Fibroblast of skin of left quadriceps (primary cell): ENCODE results near the gene MARCHF10.
"Not testable (repeated sequence)": the region's sequence is repeated elsewhere in the genome, so short reads cannot be mapped to it uniquely, and the experiment has no call there.

Source experiments
- DNase-seq, 2 experiments: peaks; one replicate each; pipeline ENCODE4 v3.0.0-alpha.2; 2013; ENCODE audit warnings: low read depth in 2 of 2

Gene MARCHF10, protein sequence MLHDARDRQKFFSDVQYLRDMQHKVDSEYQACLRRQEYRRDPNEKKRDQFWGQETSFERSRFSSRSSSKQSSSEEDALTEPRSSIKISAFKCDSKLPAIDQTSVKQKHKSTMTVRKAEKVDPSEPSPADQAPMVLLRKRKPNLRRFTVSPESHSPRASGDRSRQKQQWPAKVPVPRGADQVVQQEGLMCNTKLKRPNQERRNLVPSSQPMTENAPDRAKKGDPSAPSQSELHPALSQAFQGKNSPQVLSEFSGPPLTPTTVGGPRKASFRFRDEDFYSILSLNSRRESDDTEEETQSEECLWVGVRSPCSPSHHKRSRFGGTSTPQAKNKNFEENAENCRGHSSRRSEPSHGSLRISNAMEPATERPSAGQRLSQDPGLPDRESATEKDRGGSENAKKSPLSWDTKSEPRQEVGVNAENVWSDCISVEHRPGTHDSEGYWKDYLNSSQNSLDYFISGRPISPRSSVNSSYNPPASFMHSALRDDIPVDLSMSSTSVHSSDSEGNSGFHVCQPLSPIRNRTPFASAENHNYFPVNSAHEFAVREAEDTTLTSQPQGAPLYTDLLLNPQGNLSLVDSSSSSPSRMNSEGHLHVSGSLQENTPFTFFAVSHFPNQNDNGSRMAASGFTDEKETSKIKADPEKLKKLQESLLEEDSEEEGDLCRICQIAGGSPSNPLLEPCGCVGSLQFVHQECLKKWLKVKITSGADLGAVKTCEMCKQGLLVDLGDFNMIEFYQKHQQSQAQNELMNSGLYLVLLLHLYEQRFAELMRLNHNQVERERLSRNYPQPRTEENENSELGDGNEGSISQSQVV

DNA sequence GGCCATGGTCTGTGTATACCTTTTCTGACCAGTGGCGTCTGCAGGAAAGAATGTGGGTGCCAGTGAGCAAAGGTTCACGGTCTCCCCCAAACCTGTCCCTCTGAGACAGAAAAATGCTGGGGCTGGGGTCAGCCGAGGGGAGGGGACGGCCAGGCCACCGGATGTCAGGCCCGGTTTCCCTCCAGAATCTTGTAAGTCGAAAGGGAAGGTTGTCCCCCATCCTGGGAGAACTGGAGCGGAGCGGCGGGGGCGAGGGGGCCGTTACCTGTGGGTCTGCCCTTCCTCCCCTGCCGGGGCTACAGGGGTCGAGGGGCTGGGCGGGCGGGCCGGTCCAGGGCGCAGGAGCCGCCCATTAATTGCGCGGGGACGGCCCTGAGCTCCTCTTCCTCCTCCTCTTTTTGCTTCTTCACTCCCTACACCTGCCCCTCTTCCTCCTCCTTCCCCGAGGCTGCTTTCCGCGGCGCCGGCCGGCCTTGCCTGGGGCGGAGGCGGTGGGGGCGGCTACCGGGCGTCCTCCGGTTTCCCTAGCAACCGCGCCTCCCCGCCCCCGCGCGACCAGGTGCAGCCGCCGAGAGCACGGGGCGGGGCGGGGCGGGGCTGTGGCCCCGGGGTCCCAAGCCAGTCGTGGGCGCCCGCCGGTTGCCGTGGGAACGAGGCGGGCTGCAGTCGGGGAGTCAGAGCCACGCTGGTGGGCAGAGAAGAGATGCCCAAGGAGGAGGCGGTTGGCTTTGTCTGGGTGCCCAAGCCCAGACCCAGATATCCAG, at the start of gene MARCHF10:
MARCHF10 (minus strand) TSS at position 503 of the 764 bp plus-strand sequence. CDS start 6,579 bp downstream, outside the sequence.
- DNase-seq = no peak

DNA sequence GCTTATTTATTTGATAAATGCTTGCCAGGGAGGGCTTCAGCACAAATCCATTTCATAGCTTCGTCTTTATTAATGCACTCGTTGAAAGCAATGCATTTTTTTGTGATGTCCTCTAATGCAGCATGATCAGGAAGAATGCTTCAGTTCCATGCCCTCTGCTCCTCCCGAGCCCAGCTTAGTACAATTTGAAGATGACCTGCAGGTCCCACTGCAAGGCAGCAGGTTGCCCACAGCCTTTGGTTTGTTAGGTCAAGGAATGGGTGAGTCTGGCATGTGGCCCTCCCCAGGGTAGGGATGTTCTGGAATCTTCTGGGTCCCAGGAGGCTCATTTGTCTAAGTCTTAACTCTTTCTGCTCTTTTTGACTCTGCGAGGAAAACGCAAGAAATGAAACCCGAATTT, 49.4 kb upstream of the MARCHF10 start:
- DNase-seq = no peak

DNA sequence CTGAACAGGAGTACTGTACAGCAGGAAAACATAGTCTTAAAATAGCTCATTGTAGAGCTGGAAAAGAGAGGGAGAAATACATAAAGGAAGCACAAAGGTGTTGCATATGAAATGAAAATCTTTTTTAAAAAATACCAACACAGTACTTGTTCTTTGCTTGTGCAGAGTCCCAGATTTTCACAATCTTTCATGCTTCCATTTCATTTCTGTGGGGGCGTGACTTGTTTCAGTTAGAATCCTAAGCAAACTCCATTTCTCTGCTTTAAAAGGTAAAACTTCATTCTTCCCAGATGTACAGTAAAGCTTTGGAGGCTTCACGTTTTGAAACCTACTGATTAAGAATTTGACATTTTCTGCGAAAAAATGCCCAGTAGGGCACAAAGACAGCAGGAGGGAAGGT, 48.5 kb upstream of the MARCHF10 start:
- no peak for DNase-seq

DNA sequence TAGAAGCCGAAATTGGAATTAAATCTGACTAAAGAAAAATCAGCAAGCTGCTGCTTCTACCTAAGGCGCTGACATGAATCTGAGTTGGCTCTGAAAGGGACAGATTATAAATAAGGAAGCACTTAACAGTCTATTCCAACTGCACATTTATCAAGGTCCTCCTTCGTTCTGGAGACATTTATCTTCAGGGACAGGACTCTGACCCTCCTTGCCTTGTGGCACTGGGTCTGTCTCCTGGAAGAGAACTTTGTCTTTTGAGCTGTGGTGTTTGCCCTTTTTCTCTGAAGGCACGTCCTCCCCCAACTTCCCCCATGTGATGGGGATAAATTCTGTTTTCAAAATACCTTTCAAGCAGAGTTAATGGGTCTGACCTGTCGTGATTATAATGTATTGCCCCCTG, 47.0 kb upstream of the MARCHF10 start:
- DNase-seq = no peak

DNA sequence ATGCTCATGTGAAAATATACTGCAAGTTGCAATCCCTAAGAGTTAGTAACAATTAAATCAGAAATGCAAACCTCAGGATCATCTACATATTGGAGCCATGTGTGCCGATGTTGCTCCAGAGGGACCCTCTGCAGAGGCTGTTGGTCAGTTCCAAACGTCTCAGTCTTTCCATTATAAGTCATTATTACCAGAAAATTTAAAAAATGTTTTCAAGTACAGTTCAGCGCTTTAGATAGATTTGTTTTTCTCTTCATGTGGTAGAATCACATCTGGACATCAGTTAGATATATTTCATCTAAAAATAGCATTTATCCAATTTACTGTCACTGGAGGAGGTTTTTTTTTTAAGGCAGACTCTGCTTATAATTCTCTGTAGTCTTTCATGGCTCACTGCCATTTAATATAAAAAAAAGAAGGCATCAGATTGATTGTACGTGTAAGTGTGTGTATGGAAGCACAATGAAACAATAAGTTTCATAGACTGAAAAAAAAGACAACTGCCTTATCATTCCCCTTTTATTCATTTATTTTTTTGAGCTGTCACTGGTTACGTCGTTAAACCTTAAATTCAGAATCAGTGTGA, 46.1 kb upstream of the MARCHF10 start:
- DNase-seq = peak; percentile 79 to 84

DNA sequence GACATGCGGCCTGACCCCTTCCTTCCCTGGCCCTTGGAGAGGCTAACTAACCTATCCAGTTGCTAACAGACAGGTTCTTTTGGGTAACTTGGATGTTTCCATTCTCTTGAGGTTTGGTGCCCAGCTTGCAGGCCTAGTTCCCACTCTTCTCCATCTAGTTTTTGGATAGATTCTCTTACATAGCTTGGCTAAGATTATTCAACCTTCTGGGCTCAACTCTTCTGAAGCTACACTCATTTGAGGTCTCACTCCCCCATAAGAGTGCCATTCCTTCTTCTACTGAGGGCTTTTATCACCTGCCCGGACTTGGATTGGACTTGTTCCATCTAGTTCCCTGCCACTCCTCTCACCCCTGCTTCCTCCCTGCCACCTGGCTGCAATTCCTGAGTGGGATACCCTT, 44.1 kb upstream of the MARCHF10 start:
- DNase-seq = no peak

DNA sequence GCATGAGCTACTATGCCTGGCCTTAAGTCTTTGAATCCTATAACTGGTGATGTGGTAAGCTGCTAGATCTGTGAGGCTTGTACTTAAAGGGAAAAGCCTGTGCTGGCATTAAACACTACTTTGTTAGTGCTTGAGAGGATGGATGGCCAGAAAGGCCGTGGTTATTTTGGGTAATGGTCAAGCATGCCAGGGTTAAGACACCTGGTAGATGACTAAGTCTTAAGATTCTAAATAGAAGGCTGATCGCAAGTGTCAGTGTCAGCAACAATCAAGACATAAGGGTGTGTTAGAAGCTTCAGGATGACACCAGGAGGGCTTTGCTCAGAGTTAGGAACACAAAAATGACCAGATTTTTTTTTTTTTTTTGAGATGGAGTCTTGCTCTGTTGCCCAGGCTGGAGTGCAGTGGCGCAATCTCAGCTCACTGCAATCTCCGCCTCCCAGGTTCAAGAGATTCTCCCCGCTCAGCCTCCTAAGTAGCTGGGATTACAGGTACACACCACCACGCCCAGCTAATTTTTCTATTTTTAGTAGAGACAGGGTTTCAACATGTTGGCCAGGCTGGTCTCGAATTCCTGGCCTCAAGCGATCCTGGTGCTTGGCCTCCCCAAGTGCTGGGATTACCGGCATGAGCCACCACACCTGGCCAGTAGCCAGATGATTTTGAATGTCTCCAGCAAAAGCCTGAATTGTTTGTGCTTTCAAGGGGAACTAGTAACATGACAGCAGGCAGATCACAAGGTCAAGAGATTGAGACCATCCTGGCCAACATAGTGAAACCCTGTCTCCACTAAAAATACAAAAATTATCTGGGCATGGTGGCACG, 41.7 kb upstream of the MARCHF10 start:
- not testable (repeated sequence) for DNase-seq

DNA sequence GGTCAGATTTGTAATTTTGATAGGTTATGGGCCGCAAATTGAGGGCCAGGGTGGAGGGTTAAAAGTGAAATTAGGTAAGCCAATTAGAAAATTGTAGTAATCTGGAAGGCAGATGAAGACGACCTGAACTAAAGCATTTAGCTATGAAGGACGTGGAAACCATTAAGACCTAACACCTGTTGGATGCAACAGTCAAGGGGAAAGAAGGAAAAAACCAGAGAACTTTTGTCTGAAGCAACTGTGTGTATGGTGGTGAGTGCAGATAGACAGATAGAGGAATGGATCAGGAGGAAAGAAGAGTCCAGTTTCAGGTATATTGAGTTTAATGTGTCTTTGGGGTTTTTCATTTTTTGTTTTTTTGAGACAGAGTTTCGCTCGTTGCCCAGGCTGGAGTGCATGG, 40.2 kb upstream of the MARCHF10 start:
- DNase-seq = no peak

DNA sequence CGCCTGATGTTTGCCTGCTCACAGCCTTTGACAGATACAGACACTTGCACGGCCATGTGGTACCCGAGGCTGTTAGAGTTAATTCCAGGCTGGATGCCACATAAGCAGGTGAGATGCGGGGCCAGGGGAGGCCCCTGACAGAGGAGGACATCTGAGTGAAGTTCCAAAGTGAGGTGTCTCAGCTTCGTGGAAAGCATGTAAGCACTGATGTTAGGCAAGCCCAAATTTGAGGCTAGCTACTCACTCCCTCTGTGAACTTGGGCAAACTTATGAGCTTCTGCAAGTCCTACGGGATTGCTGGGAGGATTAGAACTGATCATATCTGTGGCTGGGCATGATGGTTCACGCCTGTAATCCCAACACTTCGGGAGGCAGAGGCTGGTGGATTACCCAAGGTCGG, 39.3 kb upstream of the MARCHF10 start:
- DNase-seq = no peak

DNA sequence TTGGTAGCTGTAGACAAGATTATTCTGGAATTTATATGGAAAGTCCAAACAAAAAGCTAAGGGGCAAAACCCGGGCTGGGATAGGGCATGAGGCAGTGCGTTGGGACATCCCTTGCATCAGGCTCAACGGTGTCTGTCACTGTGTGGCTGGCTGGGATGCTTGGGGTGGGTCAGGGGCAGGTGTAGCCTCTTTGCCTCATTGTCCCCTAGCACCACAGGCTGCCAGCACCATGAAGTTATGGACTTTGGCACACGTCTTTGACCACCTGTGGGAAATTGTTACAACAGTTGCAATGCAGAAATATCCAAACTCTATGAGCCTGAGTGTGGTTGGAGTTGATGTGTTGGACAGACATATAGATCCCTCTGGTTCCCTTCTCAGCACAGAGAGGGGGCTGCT, 32.8 kb upstream of the MARCHF10 start:
- no peak for DNase-seq

DNA sequence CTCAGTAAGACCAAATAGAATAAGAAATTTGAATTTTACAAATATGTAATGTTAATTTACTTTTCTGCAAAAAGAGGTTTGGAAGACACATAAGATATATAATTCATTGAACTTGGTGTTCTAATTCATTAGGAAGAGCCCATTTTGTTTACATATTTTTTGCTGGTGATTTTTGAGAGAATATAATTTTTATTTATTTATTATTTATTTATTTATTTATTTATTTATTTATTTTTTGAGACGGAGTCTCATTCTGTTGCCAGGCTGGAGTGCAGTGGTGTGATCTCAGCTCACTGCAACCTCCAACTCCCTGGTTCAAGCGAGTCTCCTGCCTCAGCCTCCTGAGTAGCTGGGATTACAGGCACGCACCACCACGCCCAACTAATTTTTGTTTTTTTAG, 25.7 kb upstream of the MARCHF10 start:
- not testable (repeated sequence) for DNase-seq

DNA sequence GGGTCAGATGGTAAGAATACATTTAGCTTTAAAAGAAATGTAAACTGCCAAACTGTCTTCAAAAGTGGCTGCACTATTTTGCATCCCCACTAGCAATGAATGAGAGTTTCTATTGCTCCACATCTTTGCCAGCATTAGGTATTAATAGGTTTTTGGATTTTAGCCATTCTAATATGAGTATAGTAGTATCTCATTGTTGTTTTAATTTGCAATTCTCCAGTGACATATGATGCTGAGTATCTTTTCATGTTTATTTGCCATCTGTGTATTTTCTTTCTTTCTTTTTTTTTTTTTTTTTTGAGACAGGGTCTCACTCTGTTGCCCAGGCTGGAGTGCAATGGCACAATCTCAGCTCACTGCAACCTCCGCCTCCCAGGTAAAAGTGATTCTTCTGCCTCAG, 24.3 kb upstream of the MARCHF10 start:
- DNase-seq = no peak

DNA sequence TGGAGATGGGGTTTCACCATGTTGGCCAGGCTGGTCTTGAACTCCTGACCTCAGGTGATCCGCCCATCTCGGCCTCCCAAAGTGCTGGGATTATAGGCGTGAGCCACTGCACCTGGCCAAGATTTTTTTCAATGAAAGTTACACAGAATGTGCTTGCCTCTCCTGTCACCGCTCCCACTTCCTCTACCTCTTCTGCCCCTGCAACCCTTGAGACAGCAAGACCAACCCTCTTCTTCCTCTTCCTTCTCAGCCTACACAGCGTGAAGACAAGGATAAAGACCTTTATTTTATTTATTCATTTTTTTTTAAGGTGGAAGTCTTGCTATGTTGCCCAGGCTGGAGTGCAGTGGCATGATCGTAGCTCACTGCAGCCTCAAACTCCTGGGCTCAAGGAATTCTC, 23.0 kb upstream of the MARCHF10 start:
- not testable (repeated sequence) for DNase-seq

DNA sequence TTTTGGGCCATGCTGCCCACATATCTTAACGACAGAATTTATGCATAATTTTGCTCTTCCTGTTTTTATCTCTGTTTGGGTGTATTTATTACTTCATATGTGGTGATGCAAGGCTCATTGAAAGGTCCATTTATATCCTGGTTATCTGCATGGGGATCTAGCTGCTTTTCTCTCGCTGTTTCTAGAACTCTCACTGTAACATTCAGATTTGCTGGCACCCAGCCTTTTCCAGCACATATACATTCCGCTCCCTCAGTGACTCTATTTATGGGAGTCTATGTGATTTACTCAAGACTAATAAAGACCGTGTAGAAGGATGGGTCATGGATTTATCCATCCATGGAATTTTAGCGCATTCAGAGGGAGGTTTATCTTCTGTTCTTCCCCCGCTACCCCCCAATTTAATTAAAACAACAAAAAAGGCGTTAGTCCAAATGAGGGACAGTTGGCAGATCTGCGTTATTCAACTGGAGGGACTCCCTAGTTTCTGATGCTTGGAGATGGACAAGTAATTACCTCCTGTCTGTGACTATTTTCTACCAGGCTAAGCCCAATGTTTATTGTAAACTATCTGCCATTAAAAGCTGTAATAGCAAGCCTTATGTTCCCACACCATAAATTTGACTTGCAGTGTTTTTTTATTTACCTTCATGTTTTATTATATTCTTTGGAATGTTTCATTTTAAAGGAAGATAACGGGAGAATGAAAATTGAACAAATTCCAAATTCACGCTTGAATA, 19.8 kb upstream of the MARCHF10 start:
- peak; percentile 69 for DNase-seq

DNA sequence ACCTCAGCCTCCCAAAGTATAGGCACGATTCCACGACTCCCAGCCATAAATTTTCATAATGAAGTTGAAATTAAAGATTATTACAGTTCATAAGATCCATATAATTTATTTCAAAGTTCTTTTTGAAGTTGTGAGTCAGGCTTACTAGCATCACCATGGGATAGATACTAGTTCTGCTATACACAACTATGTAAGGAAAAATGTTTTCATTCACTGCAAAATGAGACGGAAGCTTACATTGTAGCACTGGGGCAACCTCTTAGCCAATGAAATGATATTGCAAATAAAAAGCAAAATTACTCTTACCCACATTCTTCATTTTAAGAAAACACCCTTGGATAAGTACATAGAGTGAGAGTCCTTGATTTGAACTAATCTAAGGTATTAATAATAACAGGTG, 18.8 kb upstream of the MARCHF10 start:
- DNase-seq = no peak

DNA sequence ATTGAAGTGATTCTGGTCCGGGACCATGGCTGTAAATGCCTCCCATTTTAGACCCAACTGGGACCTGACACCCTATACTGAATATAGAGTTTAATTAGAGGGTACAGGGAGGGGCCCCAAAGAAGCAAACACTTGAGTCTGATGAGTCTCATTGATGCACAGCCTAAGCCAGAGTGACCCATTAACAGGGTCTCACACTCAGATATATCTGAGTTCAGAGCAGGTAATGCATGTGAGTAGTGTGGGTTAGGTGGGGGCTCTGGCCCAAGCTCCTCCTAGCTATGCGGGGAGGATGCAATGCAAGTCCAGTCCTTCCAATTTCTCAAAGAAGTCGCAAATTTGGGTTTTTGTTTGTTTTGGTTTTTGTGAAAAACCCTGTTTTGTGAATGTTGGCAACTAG, 17.1 kb upstream of the MARCHF10 start:
- DNase-seq = no peak

DNA sequence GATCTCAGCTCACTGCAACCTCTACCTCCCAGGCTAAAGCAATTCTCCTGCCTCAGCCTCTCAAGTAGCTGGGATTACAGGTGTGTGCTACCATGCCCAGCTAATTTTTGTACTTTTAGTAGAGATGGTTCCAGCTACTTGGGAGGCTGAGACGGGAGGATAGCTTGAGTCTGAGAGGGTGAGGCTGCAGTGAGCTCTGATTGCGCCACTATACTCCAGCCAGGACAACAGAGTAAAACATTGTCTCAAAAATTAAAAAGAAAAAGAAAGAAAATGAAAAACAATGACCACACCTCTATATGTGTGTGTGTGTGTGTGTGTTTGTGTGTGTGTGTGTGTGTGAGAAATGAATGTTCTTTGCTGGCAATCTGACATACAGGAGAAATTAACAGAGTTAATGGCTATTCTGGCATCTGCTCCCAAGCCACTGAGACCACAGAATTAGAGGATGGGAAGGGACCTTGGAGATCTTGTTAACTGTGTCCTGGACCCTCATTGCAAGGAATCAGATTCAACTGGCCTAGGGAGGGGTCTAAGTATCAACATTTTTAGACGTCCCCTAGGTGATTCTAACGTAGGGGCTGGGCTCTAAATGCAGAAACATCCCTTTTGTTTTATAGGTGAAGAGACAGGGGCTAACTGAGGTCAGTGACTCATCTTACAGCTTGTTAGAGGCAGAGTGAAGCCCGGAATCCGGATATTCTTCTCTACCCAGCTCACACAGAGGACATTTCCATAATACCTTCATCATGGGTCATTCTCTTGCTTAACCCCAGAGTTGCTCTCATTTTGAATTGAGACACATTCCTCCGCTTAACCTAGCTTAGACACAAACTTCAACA, 16.4 kb upstream of the MARCHF10 start:
- DNase-seq = peak; percentile 94

DNA sequence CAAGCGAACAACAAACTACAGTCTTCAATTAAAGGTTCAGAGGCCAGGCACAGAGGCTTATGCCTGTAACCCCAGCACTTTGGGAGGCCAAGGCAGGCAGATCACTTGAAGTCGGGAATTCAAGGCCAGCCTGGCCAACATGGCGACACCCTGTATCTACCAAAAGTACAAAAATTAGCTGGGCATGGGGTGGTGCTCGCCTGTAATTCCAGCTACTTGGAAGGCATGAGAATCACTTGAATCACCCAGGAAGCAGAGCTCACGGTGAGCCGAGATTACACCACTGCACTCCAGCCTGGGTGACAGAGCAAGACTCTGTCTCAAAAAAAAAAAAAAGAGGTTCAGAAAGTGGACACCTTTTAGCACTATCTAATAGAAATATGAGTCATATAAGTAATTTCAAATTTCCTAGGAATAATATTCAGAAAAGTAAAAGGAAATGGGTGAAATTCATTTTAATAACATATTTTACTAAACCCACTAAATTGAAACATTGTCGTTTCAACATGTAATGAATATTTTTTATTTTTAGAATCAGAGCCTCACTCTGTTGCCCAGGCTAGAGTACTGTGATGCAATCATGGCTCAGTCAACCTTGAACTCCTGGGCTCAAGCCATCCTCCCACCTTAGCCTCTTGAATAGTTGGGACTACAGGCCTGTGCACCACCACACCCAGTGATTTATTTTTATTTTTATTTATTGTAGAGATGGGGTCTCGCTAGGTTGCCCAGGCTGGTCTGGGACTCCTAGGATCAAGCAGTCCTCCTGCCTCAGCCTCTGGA, 15.2 kb upstream of the MARCHF10 start:
- no peak for DNase-seq
